Endodermal cell (in vitro differentiated cells): Measurements from ENCODE around the gene OTOP2. TPM values are rescaled to one million over a fixed set of nuclear protein-coding genes. Genes with fewer than 3 reads are reported as not detected.

Experiments
- DNase-seq: peaks from one replicate; pipeline ENCODE4 v3.0.0-alpha.2; 2017
- H3K27ac ChIP-seq: 2 replicates; pipeline ENCODE4 v1.5.1; 2013; ENCODE audit warnings: mild to moderate bottlenecking, low read depth, low read length, moderate library complexity
- H3K27me3 ChIP-seq: 2 replicates; pipeline ENCODE4 v1.6.1; 2013; ENCODE audit warnings: mild to moderate bottlenecking, low read length, moderate library complexity; ENCODE audit not compliant: insufficient read depth, control insufficient read depth, poor library complexity, severe bottlenecking
- H3K36me3 ChIP-seq: 2 replicates; pipeline ENCODE4 v1.7.0; 2013; ENCODE audit warnings: mild to moderate bottlenecking, low read length, moderate library complexity; ENCODE audit not compliant: control insufficient read depth, insufficient read depth
- H3K4me1 ChIP-seq: one replicate; pipeline ENCODE4 v1.7.0; 2013; ENCODE audit warnings: low read length; ENCODE audit not compliant: control insufficient read depth, insufficient read depth
- H3K4me3 ChIP-seq: 2 replicates; pipeline ENCODE4 v1.5.1; 2013; ENCODE audit warnings: mild to moderate bottlenecking, low read length, moderate library complexity
- H3K9ac ChIP-seq: 2 replicates; pipeline ENCODE4 v1.6.1; 2013; ENCODE audit warnings: mild to moderate bottlenecking, low read length, moderate library complexity; ENCODE audit not compliant: poor library complexity, severe bottlenecking; ENCODE audit errors: extremely low read depth
- H3K9me3 ChIP-seq: 2 replicates; pipeline ENCODE4 v1.6.1; 2013; ENCODE audit warnings: mild to moderate bottlenecking, low read length, moderate library complexity; ENCODE audit not compliant: control insufficient read depth
- H3K27ac Mint-ChIP-seq: 2 replicates; pipeline ENCODE4 v1.8.0; 2020; ENCODE audit warnings: mixed read lengths
- H3K27me3 Mint-ChIP-seq: 2 replicates; pipeline ENCODE4 v1.8.0; 2021; ENCODE audit warnings: mild to moderate bottlenecking, mixed read lengths; ENCODE audit not compliant: insufficient read depth
- H3K36me3 Mint-ChIP-seq: 2 replicates; pipeline ENCODE4 v1.8.0; 2020; ENCODE audit warnings: low read depth, mixed read lengths
- H3K4me1 Mint-ChIP-seq: 2 replicates; pipeline ENCODE4 v1.8.0; 2020; ENCODE audit warnings: mixed read lengths
- H3K4me3 Mint-ChIP-seq: 2 replicates; pipeline ENCODE4 v1.8.0; 2020; ENCODE audit warnings: mild to moderate bottlenecking, moderate library complexity, mixed read lengths
- H3K9me3 Mint-ChIP-seq: 2 replicates; pipeline ENCODE4 v1.8.0; 2020; ENCODE audit warnings: mild to moderate bottlenecking, mixed read lengths
- CTCF ChIP-seq: fragments of 200-600 bp; sonication (generic); conservative IDR thresholded peaks from 2 replicates; pipeline ENCODE4 v1.5.0; 2021; ENCODE audit warnings: antibody characterized with exemption, mild to moderate bottlenecking
- WGBS, 2 experiments: methylation state at CpG; one replicate each; pipeline versions ENCODE4 v1.1.5 to v1.1.7; 2013; ENCODE audit warnings: missing lambda C conversion rate in 2 of 2, mixed read lengths in 1 of 2; ENCODE audit not compliant: insufficient coverage in 1 of 2, insufficient read length in 1 of 2; 5-methylcytosine and 5-hydroxymethylcytosine counted together
- total RNA-seq, 2 donors: library from RNA; stranded (reverse); fragmentation: NEBNext Ultra II Directional in 1 of 2; extraction: Animal tissue kit (Norgen Biotek cat#: 25700) in 1 of 2; gene quantifications; 2 replicates in 1 of 2; 3 replicates in 1 of 2; pipeline ENCODE4 v1.2.1, GENCODE V29; 2021

The OTOP2 gene
- total RNA-seq, 2 donors from 2014 or later: not detected

- Mint-ChIP-seq H3K36me3 (no peaks in the 10 kb centered on the region), H3K27me3 (peaks cover 50% of the 10 kb centered on the region), H3K4me3 (no peak overlapping the region), H3K4me1 (peaks cover 8% of the 10 kb centered on the region), H3K27ac (no peak overlapping the region), H3K9me3 (no peaks in the 10 kb centered on the region)
- no peak overlapping the region for H3K27ac ChIP-seq
- H3K9ac ChIP-seq: no peak overlapping the region
- no peak overlapping the region for H3K4me3 ChIP-seq
- TF ChIP-seq CTCF: no peak
- peaks cover 57% of the 10 kb centered on the region for H3K27me3 ChIP-seq
- 89 to 90% methylated on average over 5 to 11 of the region's 11 CpGs for WGBS, 2 experiments
- no peaks in the 10 kb centered on the region for H3K4me1 ChIP-seq
- H3K36me3 ChIP-seq: no peaks in the 10 kb centered on the region
- no peaks in the 10 kb centered on the region for H3K9me3 ChIP-seq
- no peak for DNase-seq
Measured at GRCh38 chr17:74898376-74898946, 25.6 kb upstream of the OTOP2 start.

GRCh38 chr17:74900208-74900607, 23.9 kb upstream of the OTOP2 start:
- no peaks in the 10 kb centered on the region for H3K4me1 Mint-ChIP-seq
- H3K27me3 ChIP-seq: peaks cover 39% of the 10 kb centered on the region
- H3K9me3 Mint-ChIP-seq: no peaks in the 10 kb centered on the region
- no peaks in the 10 kb centered on the region for H3K36me3 ChIP-seq
- no peak overlapping the region for H3K4me3 Mint-ChIP-seq
- no peak overlapping the region for H3K27ac ChIP-seq
- no peak for TF ChIP-seq CTCF
- H3K4me1 ChIP-seq: no peaks in the 10 kb centered on the region
- no peak overlapping the region for H3K27ac Mint-ChIP-seq
- H3K36me3 Mint-ChIP-seq: no peaks in the 10 kb centered on the region
- H3K9ac ChIP-seq: no peak overlapping the region
- no peak overlapping the region for H3K4me3 ChIP-seq
- peaks cover 38% of the 10 kb centered on the region for H3K27me3 Mint-ChIP-seq
- H3K9me3 ChIP-seq: no peaks in the 10 kb centered on the region
- DNase-seq: no peak
- WGBS, 2 experiments: 94% methylated on average over 6 to 8 of the region's 8 CpGs

GRCh38 chr17:74901353-74902135, 22.5 kb upstream of the OTOP2 start:
- DNase-seq: no peak
- no peak for TF ChIP-seq CTCF
- Histone ChIP-seq H3K36me3 (no peaks in the 10 kb centered on the region), H3K27ac (no peak overlapping the region), H3K27me3 (peaks cover 28% of the 10 kb centered on the region), H3K9me3 (no peaks in the 10 kb centered on the region), H3K4me3 (no peak overlapping the region), H3K4me1 (no peaks in the 10 kb centered on the region), H3K9ac (no peak overlapping the region)
- peaks cover 25% of the 10 kb centered on the region for H3K27me3 Mint-ChIP-seq
- H3K4me3 Mint-ChIP-seq: no peak overlapping the region
- H3K27ac Mint-ChIP-seq: no peak overlapping the region
- WGBS, 2 experiments: 89 to 90% methylated on average over 6 to 13 of the region's 14 CpGs
- peaks cover 3% of the 10 kb centered on the region for H3K9me3 Mint-ChIP-seq
- H3K4me1 Mint-ChIP-seq: no peaks in the 10 kb centered on the region
- no peaks in the 10 kb centered on the region for H3K36me3 Mint-ChIP-seq
